Fibroblast of peridontal ligament (primary cell): ENCODE measurements around the gene SIN3A.
A peak's percentile ranks its signal among the peaks of the same experiment; 100 is the strongest.
"Not testable (repeated sequence)": the region's sequence is repeated elsewhere in the genome, so short reads cannot be mapped to it uniquely, and the experiment has no call there.

Source experiments
- DNase-seq: peaks from one replicate; pipeline ENCODE4 v3.0.0-alpha.2; 2010; ENCODE audit errors: extremely low read depth

Gene SIN3A

GRCh38 chr15:75450307-75451201 is 936 bp downstream of the SIN3A start:
- peak; percentile 92 for DNase-seq

GRCh38 chr15:75449585-75450306 is 1.7 kb downstream of the SIN3A start:
- no peak for DNase-seq

- DNase-seq: not testable (repeated sequence)
Measured at GRCh38 chr15:75448171-75448570, 3.3 kb downstream of the SIN3A start.

- DNase-seq: no peak
Measured at GRCh38 chr15:75446151-75446550, 5.3 kb downstream of the SIN3A start.

GRCh38 chr15:75445324-75445723 is 6.2 kb downstream of the SIN3A start:
- not testable (repeated sequence) for DNase-seq

- DNase-seq: peak; percentile 80
Measured at GRCh38 chr15:75443972-75444453, 7.5 kb downstream of the SIN3A start.

GRCh38 chr15:75437721-75438120 is 13.8 kb downstream of the SIN3A start:
- DNase-seq: no peak

GRCh38 chr15:75436881-75437280 is 14.6 kb downstream of the SIN3A start:
- peak; percentile 7 for DNase-seq

GRCh38 chr15:75431682-75432081 is 19.8 kb downstream of the SIN3A start:
- DNase-seq: no peak

- no peak for DNase-seq
Measured at GRCh38 chr15:75431270-75431669, 20.2 kb downstream of the SIN3A start.

- DNase-seq: no peak
Measured at GRCh38 chr15:75430259-75430658, 21.2 kb downstream of the SIN3A start.

GRCh38 chr15:75428152-75428551 is 23.3 kb downstream of the SIN3A start:
- no peak for DNase-seq

- DNase-seq: no peak
Measured at GRCh38 chr15:75425966-75426500, 25.5 kb downstream of the SIN3A start.

GRCh38 chr15:75422554-75422953 is 28.9 kb downstream of the SIN3A start:
- no peak for DNase-seq

- peak; percentile 61 for DNase-seq
Measured at GRCh38 chr15:75420698-75421097, 30.8 kb downstream of the SIN3A start.

- DNase-seq: no peak
Measured at GRCh38 chr15:75416584-75416983, 34.9 kb downstream of the SIN3A start.

GRCh38 chr15:75410196-75410595 is 41.3 kb downstream of the SIN3A start:
- DNase-seq: no peak

GRCh38 chr15:75407083-75407482 is 44.4 kb downstream of the SIN3A start:
- DNase-seq: no peak

GRCh38 chr15:75403892-75404291 is 47.6 kb downstream of the SIN3A start:
- DNase-seq: no peak

- DNase-seq: peak; percentile 33
Measured at GRCh38 chr15:75397494-75397893, 54.0 kb downstream of the SIN3A start.

- no peak for DNase-seq
Measured at GRCh38 chr15:75389791-75390382, 61.6 kb downstream of the SIN3A start.

- DNase-seq: not testable (repeated sequence)
Measured at GRCh38 chr15:75383986-75384385, 67.5 kb downstream of the SIN3A start.
